B cell (primary cell): Measurements from ENCODE around the gene DLGAP5. TPM values are rescaled to one million over a fixed set of nuclear protein-coding genes. Genes with fewer than 3 reads are reported as not detected.

Source experiments
- ATAC-seq: fragments of 200-7000 bp; cut with Tn5 transposase; one replicate; pipeline ENCODE4 v1.10.0; 2021; ENCODE audit warnings: low read depth, mild to moderate bottlenecking, moderate number of reproducible peaks, moderate library complexity
- CTCF ChIA-PET: fragments of 350-600 bp; sonication (Branson Sonifier 250); formaldehyde crosslinking; loops from one replicate; lab custom pipeline; 2021; ENCODE audit warnings: antibody characterized with exemption, inconsistent platforms; lab: Charles Lee
- POLR2A ChIA-PET: fragments of 350-600 bp; sonication (Branson Sonifier 250); formaldehyde crosslinking; loops from one replicate; lab custom pipeline; 2021; ENCODE audit warnings: antibody characterized with exemption; lab: Charles Lee
- DNase-seq: peaks from one replicate; pipeline ENCODE4 v3.0.0; 2013
- H2AFZ ChIP-seq: 2 replicates; pipeline ENCODE4 v1.6.1; 2012; ENCODE audit warnings: mild to moderate bottlenecking, low read depth, low read length; ENCODE audit not compliant: insufficient read depth, poor library complexity, severe bottlenecking
- H3K27ac ChIP-seq, 2 donors: 1 replicate in 1 of 2; 2 replicates in 1 of 2; pipeline ENCODE4 v1.5.1; 2012 to 2013; ENCODE audit warnings: low read length in 2 of 2, mild to moderate bottlenecking in 2 of 2, moderate library complexity in 1 of 2
- H3K27me3 ChIP-seq, 4 experiments: fragments of 200-600 bp in 1 of 4; sonication (generic) in 1 of 4; replicated peaks in 1 of 4; 1 replicate in 2 of 4; 2 replicates in 2 of 4; pipeline versions ENCODE4 v1.6.1 to v1.7.0; 2013 to 2016; ENCODE audit warnings: low read length in 3 of 4, mild to moderate bottlenecking in 2 of 4, mixed read lengths in 1 of 4, moderate library complexity in 1 of 4; ENCODE audit not compliant: insufficient read depth in 4 of 4, control insufficient read depth in 3 of 4; ENCODE audit errors: control extremely low read depth in 1 of 4
- H3K36me3 ChIP-seq, 2 experiments: replicated peaks in 1 of 2; 1 replicate in 1 of 2; 2 replicates in 1 of 2; pipeline versions ENCODE4 v1.6.1 to v1.7.1; 2013; ENCODE audit warnings: low read length in 1 of 2; ENCODE audit not compliant: insufficient read depth in 2 of 2, control insufficient read depth in 1 of 2; ENCODE audit errors: control extremely low read depth in 1 of 2, extremely low read depth in 1 of 2
- H3K4me1 ChIP-seq, 2 donors: fragments of 200-600 bp in 1 of 2; sonication (generic) in 1 of 2; 1 replicate in 1 of 2; 2 replicates in 1 of 2; pipeline versions ENCODE4 v1.5.1 to v1.6.1; 2013 to 2017; ENCODE audit warnings: low read length in 2 of 2; ENCODE audit not compliant: control insufficient read depth in 2 of 2, insufficient read depth in 2 of 2
- H3K4me2 ChIP-seq: replicated peaks from 2 replicates; pipeline ENCODE3; 2012; ENCODE audit warnings: mild to moderate bottlenecking, low read depth, low read length; ENCODE audit not compliant: poor library complexity, severe bottlenecking
- H3K4me3 ChIP-seq, 5 experiments: fragments of 200-600 bp in 1 of 5; sonication (generic) in 1 of 5; 1 replicate in 3 of 5; 2 replicates in 2 of 5; pipeline versions ENCODE4 v1.5.1 to v1.7.0; 2011 to 2016; ENCODE audit warnings: low read length in 4 of 5, mild to moderate bottlenecking in 4 of 5, low read depth in 2 of 5, control low read depth in 1 of 5, moderate library complexity in 1 of 5; ENCODE audit not compliant: insufficient read depth in 1 of 5; ENCODE audit errors: control extremely low read depth in 1 of 5, extremely low read depth in 1 of 5
- H3K79me2 ChIP-seq: fragments of 200-600 bp; sonication (generic); one replicate; pipeline ENCODE4 v1.6.0; 2016; ENCODE audit warnings: low read length; ENCODE audit not compliant: control insufficient read depth, insufficient read depth
- H3K9ac ChIP-seq: fragments of 200-600 bp; sonication (generic); 2 replicates; pipeline ENCODE4 v1.6.1; 2017; ENCODE audit warnings: mild to moderate bottlenecking, low read length, moderate library complexity
- H3K9me3 ChIP-seq, 3 donors: one replicate each; pipeline versions ENCODE4 v1.6.1 to v1.7.1; 2013; ENCODE audit warnings: low read length in 2 of 3; ENCODE audit not compliant: control insufficient read depth in 2 of 3, insufficient read depth in 1 of 3; ENCODE audit errors: control extremely low read depth in 1 of 3
- H4K20me1 ChIP-seq: 2 replicates; pipeline ENCODE4 v1.6.0; 2012; ENCODE audit warnings: mild to moderate bottlenecking, low read length; ENCODE audit not compliant: insufficient read depth, control insufficient read depth, poor library complexity, severe bottlenecking
- H3K27ac Mint-ChIP-seq: one replicate; pipeline ENCODE4 v1.8.0; 2021; ENCODE audit warnings: mixed read lengths
- H3K27me3 Mint-ChIP-seq: one replicate; pipeline ENCODE4 v1.8.0; 2021; ENCODE audit warnings: mixed read lengths
- H3K4me1 Mint-ChIP-seq: one replicate; pipeline ENCODE4 v1.8.0; 2021; ENCODE audit warnings: mixed read lengths
- H3K4me3 Mint-ChIP-seq: one replicate; pipeline ENCODE4 v1.8.0; 2021; ENCODE audit warnings: mixed read lengths
- H3K9me3 Mint-ChIP-seq: one replicate; pipeline ENCODE4 v1.8.0; 2022; ENCODE audit warnings: mixed read lengths; ENCODE audit not compliant: insufficient read depth
- EZH2 ChIP-seq: IDR thresholded peaks from 2 replicates; pipeline ENCODE4 v1.6.1; 2012; ENCODE audit warnings: borderline replicate concordance, low read depth, mild to moderate bottlenecking, moderate library complexity, low read length; ENCODE audit not compliant: insufficient read depth, poor library complexity, severe bottlenecking
- WGBS: methylation state at CpG from one replicate; pipeline ENCODE4 v1.1.5; 2013; ENCODE audit warnings: missing lambda C conversion rate; ENCODE audit not compliant: insufficient coverage; 5-methylcytosine and 5-hydroxymethylcytosine counted together
- intact Hi-C: fragments of 100-400 bp; cut with micrococcal nuclease; formaldehyde crosslinking; loops from one replicate; pipeline ENCODE4 v1.10.0; 2022
- polyA plus RNA-seq: library from polyadenylated mRNA; depleted of rRNA; stranded (reverse); fragments of >200 nt; gene quantifications from 2 replicates; pipeline ENCODE4 v1.2.3, GENCODE V29; 2012
- total RNA-seq, 2 donors: library from RNA; stranded (reverse); fragments of 120-200 nt in 1 of 2; gene quantifications; 1 replicate in 1 of 2; 2 replicates in 1 of 2; pipeline versions ENCODE4 v1.2.3 to v1.2.4, GENCODE V29; 2013 to 2022
- TF ChIP-seq, protein P1 (sequence below): fragments of 200-600 bp; IDR thresholded peaks from one replicate; pipeline ENCODE4 v1.8.0; 2022; ENCODE audit warnings: antibody characterized with exemption, mild to moderate bottlenecking

Gene DLGAP5
- total and polyA plus RNA-seq, 2 donors (not counting 1 experiment from before 2014, with no cell fraction given): 0.12 TPM; not detected in 1

DNA sequence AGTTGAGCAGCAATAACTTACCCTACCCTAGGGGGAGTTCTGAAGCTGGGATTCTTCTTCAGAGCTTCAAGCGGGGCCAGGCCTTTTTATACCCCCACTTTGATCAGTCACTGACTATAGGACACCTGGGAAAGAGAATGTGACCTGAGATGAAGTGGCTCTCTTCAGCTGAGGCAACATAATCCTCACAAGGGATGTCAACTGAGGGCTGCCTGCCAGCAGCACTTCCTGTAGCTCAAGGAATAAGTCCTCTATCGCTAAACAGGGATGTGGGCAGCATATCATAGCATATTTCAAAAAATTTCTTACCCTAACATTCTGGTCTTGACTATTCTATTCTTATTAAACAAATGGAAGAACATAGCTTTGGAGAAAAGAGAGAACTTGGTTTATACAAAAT is 45.0 kb downstream of the DLGAP5 start:
- no peaks in the 10 kb centered on the region for H3K36me3 ChIP-seq
- H3K9me3 ChIP-seq: no peaks in the 10 kb centered on the region
- ChIA-PET POLR2A (no interaction called here), CTCF (interaction anchor here (0.6 to 2.8 kb wide), 3 partner anchors 14 to 95 kb away, joined by 3 to 9 read pairs (median 3); no protein-coding TSS in a partner anchor)
- intact Hi-C loops: no loop called here
- no peaks in the 10 kb centered on the region for H3K27me3 Mint-ChIP-seq
- H3K4me3 ChIP-seq: no peak overlapping the region
- H3K9me3 Mint-ChIP-seq: no peaks in the 10 kb centered on the region
- H3K4me2 ChIP-seq: no peak overlapping the region
- no peak for DNase-seq
- H3K4me1 ChIP-seq: no peaks in the 10 kb centered on the region
- H3K4me3 Mint-ChIP-seq: no peak overlapping the region
- no peak overlapping the region for H3K27ac ChIP-seq
- no peaks in the 10 kb centered on the region for H3K4me1 Mint-ChIP-seq
- no peaks in the 10 kb centered on the region for H3K27me3 ChIP-seq
- ATAC-seq: no peak
- H3K9ac ChIP-seq: no peak overlapping the region
- H3K27ac Mint-ChIP-seq: no peak overlapping the region
- H4K20me1 ChIP-seq: no peaks in the 10 kb centered on the region
- TF ChIP-seq, protein P1, sequence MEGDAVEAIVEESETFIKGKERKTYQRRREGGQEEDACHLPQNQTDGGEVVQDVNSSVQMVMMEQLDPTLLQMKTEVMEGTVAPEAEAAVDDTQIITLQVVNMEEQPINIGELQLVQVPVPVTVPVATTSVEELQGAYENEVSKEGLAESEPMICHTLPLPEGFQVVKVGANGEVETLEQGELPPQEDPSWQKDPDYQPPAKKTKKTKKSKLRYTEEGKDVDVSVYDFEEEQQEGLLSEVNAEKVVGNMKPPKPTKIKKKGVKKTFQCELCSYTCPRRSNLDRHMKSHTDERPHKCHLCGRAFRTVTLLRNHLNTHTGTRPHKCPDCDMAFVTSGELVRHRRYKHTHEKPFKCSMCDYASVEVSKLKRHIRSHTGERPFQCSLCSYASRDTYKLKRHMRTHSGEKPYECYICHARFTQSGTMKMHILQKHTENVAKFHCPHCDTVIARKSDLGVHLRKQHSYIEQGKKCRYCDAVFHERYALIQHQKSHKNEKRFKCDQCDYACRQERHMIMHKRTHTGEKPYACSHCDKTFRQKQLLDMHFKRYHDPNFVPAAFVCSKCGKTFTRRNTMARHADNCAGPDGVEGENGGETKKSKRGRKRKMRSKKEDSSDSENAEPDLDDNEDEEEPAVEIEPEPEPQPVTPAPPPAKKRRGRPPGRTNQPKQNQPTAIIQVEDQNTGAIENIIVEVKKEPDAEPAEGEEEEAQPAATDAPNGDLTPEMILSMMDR: no peak
- no peak for TF ChIP-seq EZH2
- no peaks in the 10 kb centered on the region for H3K79me2 ChIP-seq
- no CpG with 5 or more reads among the region's 2 CpGs for WGBS
- no peak overlapping the region for H2AFZ ChIP-seq

DNA sequence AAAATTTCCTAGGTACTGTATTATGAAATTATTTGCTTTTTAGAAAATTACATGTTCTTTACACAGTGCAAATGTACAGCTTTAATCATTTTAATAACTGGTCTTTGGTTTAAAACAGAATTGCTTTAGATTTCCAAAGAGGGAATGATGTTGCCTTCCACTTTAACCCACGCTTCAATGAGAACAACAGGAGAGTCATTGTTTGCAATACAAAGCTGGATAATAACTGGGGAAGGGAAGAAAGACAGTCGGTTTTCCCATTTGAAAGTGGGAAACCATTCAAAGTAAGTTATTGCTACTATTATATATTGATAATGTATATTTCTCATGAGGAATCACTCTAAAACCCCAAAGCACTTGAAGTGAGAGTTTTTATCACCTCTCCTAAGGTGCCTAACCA is 48.9 kb downstream of the DLGAP5 start:
- Histone ChIP-seq H2AFZ (no peak overlapping the region), H3K36me3 (no peaks in the 10 kb centered on the region), H3K27me3 (no peaks in the 10 kb centered on the region), H3K79me2 (no peaks in the 10 kb centered on the region), H3K9me3 (no peaks in the 10 kb centered on the region), H3K4me3 (no peak overlapping the region), H4K20me1 (no peaks in the 10 kb centered on the region), H3K27ac (no peak overlapping the region), H3K4me2 (no peak overlapping the region), H3K9ac (no peak overlapping the region), H3K4me1 (no peaks in the 10 kb centered on the region)
- Mint-ChIP-seq H3K27me3 (no peaks in the 10 kb centered on the region), H3K9me3 (no peaks in the 10 kb centered on the region), H3K4me3 (no peak overlapping the region), H3K4me1 (no peaks in the 10 kb centered on the region), H3K27ac (no peak overlapping the region)
- TF ChIP-seq, protein P1: no peak
- POLR2A ChIA-PET: no interaction called here
- DNase-seq (no peak), ATAC-seq (no peak)
- CTCF ChIA-PET: no interaction called here
- intact Hi-C loops: no loop called here
- no CpG with 5 or more reads among the region's 2 CpGs for WGBS
